CD4-positive, alpha-beta T cell (primary cell): ENCODE data around the gene DHODH. TPM values are rescaled to one million over a fixed set of nuclear protein-coding genes. Genes with fewer than 3 reads are reported as not detected.
"Not testable (repeated sequence)": the region's sequence is repeated elsewhere in the genome, so short reads cannot be mapped to it uniquely, and the experiment has no call there.

Experiments
- ATAC-seq: fragments of 200-7000 bp; cut with Tn5 transposase; one replicate; pipeline ENCODE4 v1.10.0; 2022; ENCODE audit warnings: mild to moderate bottlenecking; ENCODE audit not compliant: poor library complexity
- CTCF ChIA-PET: fragments of 350-600 bp; sonication (Branson Sonifier 250); formaldehyde crosslinking; loops from one replicate; lab custom pipeline; 2021; ENCODE audit warnings: antibody characterized with exemption, inconsistent platforms; lab: Charles Lee
- POLR2A ChIA-PET: fragments of 350-600 bp; sonication (Branson Sonifier 250); formaldehyde crosslinking; loops from one replicate; lab custom pipeline; 2021; ENCODE audit warnings: antibody characterized with exemption, inconsistent platforms; lab: Charles Lee
- DNase-seq, 14 experiments: peaks; one replicate each; pipeline ENCODE4 v3.0.0-alpha.2; 2013 to 2020; ENCODE audit warnings: mixed read lengths in 2 of 14
- H3K27ac ChIP-seq, 2 donors: one replicate each; pipeline versions ENCODE4 v1.5.1 to v1.7.0; 2013; ENCODE audit warnings: low read length in 2 of 2, low read depth in 1 of 2, mild to moderate bottlenecking in 1 of 2
- H3K27me3 ChIP-seq, 2 experiments: 1 replicate in 1 of 2; 2 replicates in 1 of 2; pipeline versions ENCODE4 v1.6.1 to v1.7.0; 2013; ENCODE audit warnings: low read length in 2 of 2, control low read depth in 1 of 2, mild to moderate bottlenecking in 1 of 2, moderate library complexity in 1 of 2; ENCODE audit not compliant: insufficient read depth in 2 of 2, control insufficient read depth in 1 of 2
- H3K36me3 ChIP-seq: one replicate; pipeline ENCODE4 v1.6.1; 2013; ENCODE audit warnings: low read length, control low read depth; ENCODE audit not compliant: insufficient read depth
- H3K4me1 ChIP-seq: one replicate; pipeline ENCODE4 v1.6.1; 2013; ENCODE audit warnings: low read length, control low read depth; ENCODE audit not compliant: insufficient read depth
- H3K4me3 ChIP-seq: one replicate; pipeline ENCODE4 v1.5.1; 2013; ENCODE audit warnings: mild to moderate bottlenecking, low read length, moderate library complexity
- H3K9me3 ChIP-seq, 2 experiments: 1 replicate in 1 of 2; 2 replicates in 1 of 2; pipeline versions ENCODE4 v1.6.1 to v1.7.0; 2013; ENCODE audit warnings: low read length in 2 of 2, mild to moderate bottlenecking in 2 of 2, control low read depth in 1 of 2, moderate library complexity in 1 of 2; ENCODE audit not compliant: control insufficient read depth in 1 of 2, insufficient read depth in 1 of 2
- H3K27ac Mint-ChIP-seq: one replicate; pipeline ENCODE4 v1.8.0; 2020; ENCODE audit warnings: mixed read lengths
- H3K27me3 Mint-ChIP-seq: one replicate; pipeline ENCODE4 v1.8.0; 2021; ENCODE audit warnings: mixed read lengths
- H3K36me3 Mint-ChIP-seq: one replicate; pipeline ENCODE4 v1.8.0; 2021; ENCODE audit warnings: low read depth, mixed read lengths
- H3K4me1 Mint-ChIP-seq: one replicate; pipeline ENCODE4 v1.8.0; 2021; ENCODE audit warnings: low read depth, mixed read lengths
- H3K4me3 Mint-ChIP-seq: one replicate; pipeline ENCODE4 v1.8.0; 2020; ENCODE audit warnings: mild to moderate bottlenecking, mixed read lengths
- H3K9me3 Mint-ChIP-seq: one replicate; pipeline ENCODE4 v1.8.0; 2020; ENCODE audit warnings: mixed read lengths
- intact Hi-C, 2 experiments: fragments of 100-400 bp; cut with DNase I in 1 of 2; cut with micrococcal nuclease in 1 of 2; formaldehyde crosslinking; loops; one replicate each; pipeline versions ENCODE4 v1.15.1 to v1.9.0; 2023 to 2025; cut with DNase I, micrococcal nuclease
- total RNA-seq, 174 experiments: library from RNA in 2 of 174; stranded (reverse) in 2 of 174; gene quantifications; one replicate each; pipeline ENCODE4 v1.2.3 and lab custom pipeline; 2021 to 2026
- TF ChIP-seq, protein P1 (sequence below): fragments of 200-600 bp; IDR thresholded peaks from one replicate; pipeline ENCODE4 v1.8.0; 2022; ENCODE audit warnings: antibody characterized with exemption, mild to moderate bottlenecking

DHODH gene
- total RNA-seq, 2 experiments from 2014 or later = 2.5 to 2.7 TPM

- no peak for ATAC-seq
These were observed 22.4 kb upstream of the DHODH start for GRCh38 chr16:71986131-71986530.

GRCh38 chr16:71995038-71995437, 13.5 kb upstream of the DHODH start:
- POLR2A ChIA-PET = no interaction called here
- peaks cover 48% of the 10 kb centered on the region for H3K27me3 Mint-ChIP-seq
- TF ChIP-seq, protein P1, sequence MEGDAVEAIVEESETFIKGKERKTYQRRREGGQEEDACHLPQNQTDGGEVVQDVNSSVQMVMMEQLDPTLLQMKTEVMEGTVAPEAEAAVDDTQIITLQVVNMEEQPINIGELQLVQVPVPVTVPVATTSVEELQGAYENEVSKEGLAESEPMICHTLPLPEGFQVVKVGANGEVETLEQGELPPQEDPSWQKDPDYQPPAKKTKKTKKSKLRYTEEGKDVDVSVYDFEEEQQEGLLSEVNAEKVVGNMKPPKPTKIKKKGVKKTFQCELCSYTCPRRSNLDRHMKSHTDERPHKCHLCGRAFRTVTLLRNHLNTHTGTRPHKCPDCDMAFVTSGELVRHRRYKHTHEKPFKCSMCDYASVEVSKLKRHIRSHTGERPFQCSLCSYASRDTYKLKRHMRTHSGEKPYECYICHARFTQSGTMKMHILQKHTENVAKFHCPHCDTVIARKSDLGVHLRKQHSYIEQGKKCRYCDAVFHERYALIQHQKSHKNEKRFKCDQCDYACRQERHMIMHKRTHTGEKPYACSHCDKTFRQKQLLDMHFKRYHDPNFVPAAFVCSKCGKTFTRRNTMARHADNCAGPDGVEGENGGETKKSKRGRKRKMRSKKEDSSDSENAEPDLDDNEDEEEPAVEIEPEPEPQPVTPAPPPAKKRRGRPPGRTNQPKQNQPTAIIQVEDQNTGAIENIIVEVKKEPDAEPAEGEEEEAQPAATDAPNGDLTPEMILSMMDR = no peak

More at GRCh38 chr16:71986131-71986530, 22.4 kb upstream of the DHODH start:
- no peak overlapping the region for H3K4me3 Mint-ChIP-seq
- H3K36me3 Mint-ChIP-seq = no peaks in the 10 kb centered on the region
- Histone ChIP-seq H3K9me3 (no peaks in the 10 kb centered on the region), H3K27ac (no peak overlapping the region), H3K27me3 (peaks cover 0 to 6% of the 10 kb centered on the region in 2 experiments), H3K36me3 (no peaks in the 10 kb centered on the region), H3K4me1 (no peaks in the 10 kb centered on the region), H3K4me3 (no peak overlapping the region)
- H3K9me3 Mint-ChIP-seq = no peaks in the 10 kb centered on the region
- no peaks in the 10 kb centered on the region for H3K4me1 Mint-ChIP-seq
- ChIA-PET CTCF (no interaction called here), POLR2A (no interaction called here)
- intact Hi-C loops = no loop called here
- TF ChIP-seq, protein P1 = no peak
- H3K27ac Mint-ChIP-seq = no peak overlapping the region
- peaks cover 46% of the 10 kb centered on the region for H3K27me3 Mint-ChIP-seq
- no peak for DNase-seq

DNA sequence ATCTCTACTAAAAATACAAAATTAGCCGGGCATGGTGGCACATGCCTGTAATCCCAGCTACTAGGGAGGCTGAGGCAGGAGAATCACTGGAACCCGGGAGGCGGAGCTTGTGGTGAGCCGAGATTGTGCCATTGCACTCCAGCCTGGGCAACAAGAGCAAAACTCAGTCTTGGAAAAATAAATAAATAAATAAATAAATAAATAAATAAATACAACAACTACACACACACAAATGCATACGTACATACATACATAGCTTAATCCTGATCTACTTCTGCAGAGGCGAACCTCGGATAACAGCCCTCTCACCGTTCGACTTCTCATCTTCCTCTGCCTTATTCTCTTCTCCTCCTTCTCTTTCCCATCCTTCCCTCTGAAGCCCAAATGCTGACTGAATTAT, 11.0 kb upstream of the DHODH start:
- POLR2A ChIA-PET, ATAC-seq, H3K4me1 ChIP-seq, H3K4me3 Mint-ChIP-seq, intact Hi-C loops, H3K36me3 Mint-ChIP-seq, H3K36me3 ChIP-seq, DNase-seq, CTCF ChIA-PET, H3K27ac ChIP-seq, H3K4me3 ChIP-seq, H3K9me3 ChIP-seq, H3K27me3 ChIP-seq, H3K9me3 Mint-ChIP-seq, H3K4me1 Mint-ChIP-seq, H3K27ac Mint-ChIP-seq: not testable (repeated sequence)
- H3K27me3 Mint-ChIP-seq = peaks cover 37% of the 10 kb centered on the region

More at GRCh38 chr16:71995038-71995437, 13.5 kb upstream of the DHODH start:
- Mint-ChIP-seq H3K4me3 (no peak overlapping the region), H3K36me3 (no peaks in the 10 kb centered on the region), H3K4me1 (no peaks in the 10 kb centered on the region), H3K9me3 (no peaks in the 10 kb centered on the region), H3K27ac (no peak overlapping the region)
- CTCF ChIA-PET = no interaction called here
- ATAC-seq (no peak), DNase-seq (no peak)
- no peak overlapping the region for H3K4me3 ChIP-seq
- no peak overlapping the region for H3K27ac ChIP-seq
- H3K9me3 ChIP-seq = no peaks in the 10 kb centered on the region
- H3K4me1 ChIP-seq = no peaks in the 10 kb centered on the region
- intact Hi-C loops = no loop called here
- H3K27me3 ChIP-seq = peaks cover 0 to 4% of the 10 kb centered on the region in 2 experiments
- no peaks in the 10 kb centered on the region for H3K36me3 ChIP-seq

GRCh38 chr16:72001180-72001874, 7.2 kb upstream of the DHODH start:
- H3K4me3 ChIP-seq = no peak overlapping the region
- H3K9me3 ChIP-seq = no peaks in the 10 kb centered on the region
- CTCF ChIA-PET = no interaction called here
- Mint-ChIP-seq H3K4me3 (no peak overlapping the region), H3K9me3 (no peaks in the 10 kb centered on the region), H3K4me1 (no peaks in the 10 kb centered on the region), H3K36me3 (no peaks in the 10 kb centered on the region), H3K27me3 (peaks cover 25% of the 10 kb centered on the region), H3K27ac (no peak overlapping the region)
- no peak for DNase-seq
- TF ChIP-seq, protein P1 = no peak
- H3K27ac ChIP-seq = no peak overlapping the region
- no peaks in the 10 kb centered on the region for H3K4me1 ChIP-seq
- intact Hi-C loops = no loop called here
- no peak for ATAC-seq
- POLR2A ChIA-PET = no interaction called here
- H3K36me3 ChIP-seq = no peaks in the 10 kb centered on the region
- no peaks in the 10 kb centered on the region for H3K27me3 ChIP-seq
